ENCODE results near the gene TNKS2.
"Not testable (repeated sequence)": the region's sequence is repeated elsewhere in the genome, so short reads cannot be mapped to it uniquely, and the experiment has no call there.

The TNKS2 gene

DNA sequence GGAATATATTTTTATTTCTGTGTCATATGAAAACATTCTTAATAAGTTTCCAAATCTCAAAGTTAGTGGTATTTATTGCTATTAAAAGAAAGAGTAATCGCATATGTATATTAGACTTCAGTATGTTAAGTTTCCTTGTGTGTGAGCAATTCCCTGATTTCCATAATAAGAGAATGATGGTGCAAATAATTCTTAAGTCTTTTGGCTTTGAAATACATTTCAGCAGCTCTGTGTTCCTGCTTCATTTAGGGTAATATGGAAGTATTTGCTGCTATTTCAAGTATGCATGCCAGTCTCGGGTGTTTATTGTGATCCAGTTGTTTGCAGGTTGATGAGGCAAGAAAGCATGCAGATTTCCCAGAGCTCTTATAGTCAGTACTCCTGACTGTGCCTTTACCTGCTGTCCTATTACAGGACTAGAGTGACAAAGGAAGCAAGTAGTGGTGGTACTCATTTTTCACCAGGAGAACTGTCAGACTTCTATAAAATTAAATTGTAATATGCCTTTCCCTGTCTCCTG is 67.4 kb downstream of the TNKS2 start:
- no peak for DNase-seq

DNA sequence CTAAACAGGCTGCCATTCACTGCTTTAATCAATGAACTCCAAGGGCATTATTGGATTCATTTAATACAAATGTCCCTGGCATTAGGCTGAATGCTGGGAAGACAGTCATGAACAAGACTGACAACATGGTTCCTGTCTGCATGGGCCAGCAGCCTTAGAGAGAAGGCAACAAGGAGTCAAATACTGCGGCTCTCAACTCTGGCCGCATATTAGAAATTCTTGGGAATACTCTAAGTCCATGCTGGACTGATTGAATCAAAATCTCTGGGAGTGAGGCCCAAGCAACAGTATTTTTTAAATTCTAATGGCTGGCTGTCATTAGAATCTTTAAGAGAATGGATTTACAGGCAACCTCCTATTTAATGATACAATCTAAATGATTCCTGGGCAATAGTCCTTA is 76.9 kb downstream of the TNKS2 start:
- DNase-seq = no peak

- no peak for DNase-seq
These were observed 77.6 kb downstream of the TNKS2 start for GRCh38 chr10:91875779-91876178.

DNA sequence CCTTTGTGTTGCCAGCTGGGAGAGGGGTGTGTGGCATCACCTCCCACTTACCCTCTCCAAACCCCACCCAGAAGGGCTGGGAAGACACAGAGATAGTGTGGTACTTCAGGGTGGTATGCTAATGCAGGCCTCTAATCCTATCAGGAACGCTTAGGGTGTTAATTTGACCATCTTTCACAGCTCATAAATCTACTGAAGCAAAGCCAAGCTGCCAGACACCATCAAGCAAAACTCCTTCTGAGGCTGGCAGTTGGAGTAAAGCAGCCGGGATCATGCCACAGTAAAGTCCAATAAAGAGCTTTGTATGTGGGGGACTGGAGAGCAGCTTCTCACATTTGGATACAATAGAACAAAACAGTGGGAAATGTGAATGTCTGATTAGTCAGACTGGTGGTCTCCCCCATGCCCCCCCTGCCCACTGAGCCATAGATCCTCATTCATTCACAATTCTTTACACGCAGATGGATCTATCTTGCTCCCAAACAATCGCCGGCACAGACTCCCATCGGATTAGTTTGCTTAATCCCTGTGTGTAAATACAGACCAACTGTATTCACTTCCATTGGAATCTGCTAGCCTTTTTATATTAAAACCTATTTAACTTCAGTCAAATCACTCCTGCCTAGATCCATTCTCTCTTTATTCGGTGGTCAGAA is 81.4 kb downstream of the TNKS2 start:
- DNase-seq = no peak

- no peak for DNase-seq
These were observed 82.1 kb downstream of the TNKS2 start for GRCh38 chr10:91880310-91880709.

GRCh38 chr10:91883549-91884444 is 85.6 kb downstream of the TNKS2 start:
- peak in 9 of 56 donors; percentile 2 to 33 (median 13) for DNase-seq

GRCh38 chr10:91884536-91884935 is 86.3 kb downstream of the TNKS2 start:
- no peak for DNase-seq

GRCh38 chr10:91885362-91886079 is 87.3 kb downstream of the TNKS2 start:
- no peak for DNase-seq

DNA sequence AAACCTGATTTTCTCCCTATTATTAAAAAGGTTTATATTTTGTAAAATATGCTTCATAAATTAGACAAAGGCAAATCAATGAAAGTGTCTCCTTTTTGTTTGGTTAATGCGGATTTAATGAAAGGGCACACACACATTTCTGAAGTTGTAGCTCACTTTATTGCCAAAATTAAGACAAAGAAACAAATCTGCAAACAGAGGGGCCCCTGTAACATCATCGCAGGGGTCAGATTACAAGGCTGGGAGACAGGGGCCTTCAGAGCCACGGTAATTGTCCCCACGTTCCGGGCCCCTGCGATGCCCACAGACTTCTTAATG is 88.7 kb downstream of the TNKS2 start:
- no peak for DNase-seq

DNA sequence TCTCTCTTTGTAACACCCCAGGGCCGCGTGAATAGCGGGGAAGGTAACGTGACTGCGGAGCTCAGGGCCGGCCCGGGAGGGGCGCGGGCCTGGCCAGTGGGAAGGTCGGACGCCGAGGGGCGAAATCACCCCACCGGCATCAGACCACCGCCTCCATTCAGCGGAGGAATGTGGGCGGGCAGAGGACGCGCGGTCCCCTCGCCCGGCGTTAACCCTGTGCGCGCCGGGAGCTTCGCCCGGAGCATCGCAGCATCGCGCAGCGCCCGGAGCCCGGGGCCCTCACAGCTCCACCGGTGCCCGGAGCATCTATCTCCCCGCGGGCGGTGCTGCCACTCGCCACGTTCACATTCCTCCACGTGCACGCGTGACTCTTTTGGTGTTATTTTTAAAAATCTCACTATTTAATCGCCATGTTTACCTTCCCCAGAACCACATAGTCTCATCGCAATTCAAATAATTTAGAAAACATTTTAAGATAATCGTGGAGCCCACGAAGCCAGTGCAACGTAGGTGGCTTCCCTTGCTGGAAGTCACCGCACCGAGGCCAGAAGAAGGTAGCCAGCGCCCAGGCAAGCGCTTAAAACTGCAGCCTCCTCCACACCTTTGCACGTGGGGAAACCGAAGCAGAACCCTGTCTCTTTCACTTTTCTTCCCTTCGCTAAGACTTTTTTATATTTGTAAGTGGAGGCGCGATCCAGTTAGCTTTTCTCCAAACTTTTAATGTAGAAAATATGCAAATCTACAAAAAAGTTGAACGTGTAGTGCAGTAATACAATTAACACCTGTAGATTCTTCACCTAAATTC is 89.2 kb downstream of the TNKS2 start:
- peak in 36 of 56 donors; percentile 2 to 68 (median 28) for DNase-seq

DNA sequence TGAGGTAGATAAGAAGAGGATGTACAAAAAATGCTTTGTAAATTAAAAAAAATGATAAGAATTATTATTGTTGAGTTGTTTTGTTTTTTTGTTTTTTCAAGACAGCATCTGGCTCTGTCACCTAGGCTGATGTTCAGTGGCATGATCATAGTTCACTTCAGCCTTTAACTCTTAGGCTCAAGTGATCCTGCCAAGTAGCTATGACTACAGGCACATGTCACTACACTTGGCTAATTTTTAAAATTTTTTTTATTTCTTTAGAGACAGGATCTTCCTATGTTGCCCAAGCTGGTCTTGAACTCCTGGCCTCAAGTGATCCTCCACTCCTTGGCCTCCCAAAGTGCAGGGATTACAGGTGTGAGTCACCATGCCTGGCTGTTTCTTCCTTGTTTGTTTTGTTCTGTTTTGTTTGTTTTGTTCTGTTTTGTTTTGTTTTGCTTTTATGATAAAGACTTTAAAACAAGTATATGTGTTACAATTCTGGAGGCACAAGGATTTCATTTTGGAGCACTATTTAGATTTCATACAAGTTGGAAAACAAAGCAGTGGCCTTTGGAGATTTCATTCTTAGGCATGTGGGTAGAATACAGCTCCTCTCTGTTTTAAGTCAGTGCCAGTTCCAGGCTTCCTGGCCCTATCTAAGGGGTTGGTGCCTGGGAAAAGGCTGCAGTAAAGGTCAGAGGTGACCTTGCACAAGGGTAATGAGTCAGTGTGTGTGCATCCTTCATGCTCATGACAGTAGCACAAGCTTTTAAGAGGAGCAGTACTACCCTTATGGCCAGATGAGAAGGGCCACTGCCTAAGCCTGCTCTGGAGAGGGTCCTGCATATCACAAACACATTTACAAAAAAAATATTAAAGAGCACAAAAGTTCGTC is 93.1 kb downstream of the TNKS2 start:
- no peak for DNase-seq

- no peak for DNase-seq
These were observed 94.8 kb downstream of the TNKS2 start for GRCh38 chr10:91893051-91893450.

GRCh38 chr10:91894261-91894685 is 96.0 kb downstream of the TNKS2 start:
- DNase-seq = not testable (repeated sequence)

DNA sequence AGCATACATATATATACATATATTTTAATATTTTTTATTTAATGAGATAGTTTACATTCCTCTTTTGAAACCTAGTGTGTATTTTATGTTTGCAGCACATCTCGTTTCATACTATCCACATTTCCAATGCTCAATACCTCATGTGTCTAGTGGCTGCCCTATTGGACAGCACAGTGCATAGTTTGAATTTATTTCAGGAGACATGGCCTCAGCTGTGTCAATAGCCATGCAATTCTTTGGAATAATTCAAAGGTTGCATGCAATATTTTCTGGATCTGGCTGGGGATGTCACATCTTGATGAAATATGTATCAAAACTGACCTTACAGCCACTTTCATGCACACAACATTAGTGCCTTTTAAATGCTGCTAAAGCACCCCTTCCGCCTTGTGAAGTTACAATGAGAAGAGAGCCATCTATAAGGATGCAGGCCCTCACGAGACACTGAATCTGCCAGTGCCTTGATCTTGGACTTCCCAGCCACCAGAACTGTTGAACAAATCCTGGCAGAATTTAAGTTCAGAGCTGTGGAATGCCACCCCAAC is 98.1 kb downstream of the TNKS2 start:
- no peak for DNase-seq

DNA sequence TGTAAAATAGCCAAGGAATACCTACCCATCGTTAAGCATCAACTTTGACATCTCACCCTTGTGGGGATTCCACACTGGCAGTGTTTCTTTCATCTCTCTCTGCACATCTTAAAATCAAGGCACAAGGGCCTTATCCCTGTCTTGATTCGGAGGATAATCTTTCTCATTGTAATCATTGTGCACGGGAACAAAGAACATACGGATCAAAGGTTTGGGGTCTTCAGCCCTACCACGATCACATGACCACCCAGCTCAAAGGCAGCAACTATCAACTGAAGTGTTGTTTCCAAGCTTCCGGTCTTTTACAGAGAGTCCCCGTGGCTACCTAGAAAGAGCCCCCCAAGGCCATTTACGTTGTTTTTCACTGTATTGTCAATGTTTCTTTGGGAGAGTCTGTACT is 99.2 kb downstream of the TNKS2 start:
- no peak for DNase-seq

DNA sequence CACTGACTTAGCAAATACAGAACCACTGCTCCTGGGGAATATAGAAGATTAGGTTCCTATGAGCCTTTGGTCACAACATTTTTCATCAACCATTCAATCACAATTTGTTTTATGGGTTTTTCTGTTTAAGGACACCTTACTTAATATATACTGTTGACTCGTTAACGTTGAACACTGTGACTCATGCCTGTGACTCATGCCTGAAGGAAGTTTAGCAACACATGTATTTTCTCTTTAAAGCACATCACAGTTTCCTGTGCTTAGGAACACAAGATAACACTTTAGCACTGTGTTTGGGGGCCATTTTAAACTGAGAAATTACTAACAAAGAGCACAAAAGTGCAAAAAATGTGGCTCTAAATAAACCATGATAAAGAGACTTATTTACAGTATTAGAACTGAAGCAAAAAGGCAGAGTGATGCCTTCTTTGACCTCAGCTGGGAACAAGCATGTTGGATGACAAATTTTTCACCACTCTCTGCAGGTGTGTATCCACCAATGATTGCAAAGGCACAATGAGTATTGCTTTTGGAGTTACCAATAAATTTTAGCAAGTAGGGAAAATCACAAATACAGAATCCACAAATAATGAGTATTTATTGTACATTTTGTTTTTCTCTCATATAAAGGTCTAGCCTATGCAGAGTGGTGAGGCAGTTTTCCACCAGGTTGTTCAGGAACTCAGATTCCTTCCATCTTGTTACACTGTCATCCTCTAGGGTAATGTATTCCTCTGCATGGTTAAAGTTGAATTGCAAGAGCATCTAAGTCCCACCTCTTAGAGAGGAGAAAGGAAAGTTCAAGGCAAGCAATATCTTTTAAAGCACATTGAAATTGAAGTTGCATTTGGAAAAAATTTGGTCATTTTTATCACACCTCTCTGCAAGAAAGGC is 103.8 kb downstream of the TNKS2 start:
- DNase-seq = peak in 3 of 56 donors; percentile 2 to 53 (median 6)

DNA sequence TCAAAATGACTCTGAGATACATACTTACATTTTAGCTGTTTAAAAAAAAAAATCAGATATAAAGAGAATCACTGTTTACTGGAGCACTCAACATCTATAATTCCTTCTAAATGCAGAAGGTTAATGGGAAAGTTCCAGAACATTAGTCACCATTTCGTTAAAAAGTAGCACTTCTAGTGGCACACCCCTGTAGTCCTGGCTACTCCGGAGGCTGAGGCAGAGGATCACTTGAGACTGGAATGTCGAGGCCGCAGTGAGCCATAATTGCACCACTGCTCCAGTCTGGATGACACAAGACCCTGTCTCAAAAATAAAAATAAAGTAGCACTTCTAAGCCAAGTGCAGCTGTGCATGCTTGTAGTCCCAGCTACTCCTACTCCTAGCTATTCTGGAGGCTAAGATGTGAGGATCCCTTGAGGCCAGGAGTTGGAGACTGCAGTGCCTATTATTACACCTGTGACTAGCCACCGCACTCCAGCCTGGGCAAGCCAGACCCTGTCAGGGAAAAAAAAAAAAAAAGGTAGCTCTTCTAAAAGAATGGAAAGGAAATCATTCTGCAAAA is 108.9 kb downstream of the TNKS2 start:
- DNase-seq = no peak

DNA sequence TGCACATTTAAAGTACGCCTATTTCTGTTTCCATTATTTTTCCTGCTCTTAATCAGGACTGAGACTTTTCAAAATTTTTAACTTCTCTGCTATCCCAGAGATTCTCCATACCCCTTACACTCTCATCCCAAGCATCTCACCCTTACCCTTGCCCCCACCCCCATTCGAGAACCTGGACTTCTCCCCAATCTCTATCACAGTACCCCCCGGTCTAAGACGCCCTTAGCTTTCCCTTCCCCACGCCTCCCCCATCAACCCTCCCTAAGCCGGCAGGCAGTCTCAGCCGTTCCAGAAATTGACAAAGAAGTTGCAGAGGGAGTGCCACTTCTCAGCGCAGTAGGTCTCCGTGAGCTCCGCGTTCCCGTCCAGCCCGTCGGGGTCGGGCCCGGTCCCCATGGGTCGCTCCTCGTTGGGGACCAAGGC is 109.7 kb downstream of the TNKS2 start:
- DNase-seq = peak in 7 of 56 donors; percentile 16 to 42 (median 22)

Data from nucleus accumbens (tissue), 56 donors.